Activated CD4-positive, CD25-positive, alpha-beta regulatory T cell treated with anti-CD3 and anti-CD28 coated beads, Interleukin-2, amount 50 U/mL, for 72 hours (primary cell): ENCODE measurements around the gene RFX4.
"Not testable (repeated sequence)": the region's sequence is repeated elsewhere in the genome, so short reads cannot be mapped to it uniquely, and the experiment has no call there.

Source experiments
- DNase-seq: peaks from one replicate; pipeline ENCODE4 v3.0.0; 2021

RFX4 gene

DNA sequence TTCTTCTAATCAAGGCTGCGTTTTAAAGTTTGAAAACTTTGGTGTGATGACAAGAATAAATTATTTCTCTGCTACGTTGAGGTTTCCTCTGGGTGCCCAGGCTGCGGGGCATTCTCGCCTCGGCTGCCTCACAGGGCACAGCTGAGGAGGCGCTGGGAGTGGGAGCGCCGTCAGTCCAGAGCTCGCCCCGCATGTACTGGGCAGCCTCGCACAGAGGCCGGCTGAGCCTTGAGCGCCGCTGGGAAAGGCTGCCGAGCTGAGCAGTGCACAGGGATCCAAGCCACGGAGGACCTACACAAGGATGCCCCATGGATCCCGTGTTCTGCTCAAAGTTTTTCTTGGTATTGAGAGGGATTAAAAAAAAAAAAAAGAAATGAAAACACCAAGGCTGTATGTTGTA lies 11.6 kb downstream of the RFX4 start:
- no peak for DNase-seq

DNA sequence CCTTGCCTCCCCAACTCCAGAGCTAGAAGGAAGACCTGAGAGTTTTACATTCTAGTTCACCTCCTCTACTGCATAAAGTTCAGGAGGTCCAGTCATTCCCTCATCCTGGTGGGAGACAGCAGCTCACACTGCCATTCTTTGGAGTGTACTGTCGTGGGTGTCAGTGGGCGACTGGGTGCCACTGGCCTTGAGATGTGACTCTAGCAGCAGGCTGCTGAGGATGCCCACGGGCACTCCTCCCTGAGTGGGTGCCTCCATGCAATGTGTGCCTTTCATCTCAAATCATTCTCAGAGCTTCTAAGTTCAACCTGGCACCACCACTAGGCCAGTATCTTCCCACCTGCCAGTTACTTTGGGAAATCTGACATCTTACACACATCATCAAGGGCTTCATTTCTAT lies 12.5 kb downstream of the RFX4 start:
- no peak for DNase-seq

DNA sequence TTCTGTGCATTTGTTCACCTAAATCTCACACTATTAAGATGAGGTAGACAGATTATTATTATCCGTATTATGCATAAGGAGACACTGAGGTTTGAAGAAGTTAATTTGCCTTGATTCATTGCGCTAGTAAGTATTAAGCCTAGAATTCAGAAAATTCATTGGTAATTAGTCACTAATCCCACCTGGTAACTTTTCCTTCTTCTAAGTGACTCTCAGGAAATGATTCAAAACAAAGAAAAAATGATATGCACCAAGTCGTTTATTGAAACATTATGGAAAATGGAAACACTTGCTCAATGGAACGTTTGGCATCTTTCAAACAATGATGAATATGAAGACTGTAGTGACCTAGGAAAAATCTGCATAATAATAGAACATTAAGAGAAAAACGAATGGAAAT lies 15.2 kb downstream of the RFX4 start:
- no peak for DNase-seq

DNA sequence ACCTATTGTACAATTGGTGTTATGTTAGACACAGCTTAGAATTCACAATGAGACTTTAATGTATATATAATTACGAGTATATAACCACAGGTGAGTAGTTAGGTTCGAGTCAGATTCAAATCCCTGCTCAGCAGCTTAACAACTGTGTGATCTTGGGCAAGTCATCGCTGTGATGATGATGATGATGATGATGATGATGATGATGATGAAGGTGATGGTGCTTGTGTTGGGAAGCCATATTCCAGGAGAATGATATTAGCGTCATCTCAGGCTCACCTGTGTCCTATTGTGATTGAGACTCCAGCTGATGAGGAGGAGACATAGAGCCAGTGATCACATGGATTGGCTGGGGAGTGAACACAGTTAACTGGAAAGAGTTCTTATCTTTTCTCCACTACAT lies 16.5 kb downstream of the RFX4 start:
- no peak for DNase-seq

DNA sequence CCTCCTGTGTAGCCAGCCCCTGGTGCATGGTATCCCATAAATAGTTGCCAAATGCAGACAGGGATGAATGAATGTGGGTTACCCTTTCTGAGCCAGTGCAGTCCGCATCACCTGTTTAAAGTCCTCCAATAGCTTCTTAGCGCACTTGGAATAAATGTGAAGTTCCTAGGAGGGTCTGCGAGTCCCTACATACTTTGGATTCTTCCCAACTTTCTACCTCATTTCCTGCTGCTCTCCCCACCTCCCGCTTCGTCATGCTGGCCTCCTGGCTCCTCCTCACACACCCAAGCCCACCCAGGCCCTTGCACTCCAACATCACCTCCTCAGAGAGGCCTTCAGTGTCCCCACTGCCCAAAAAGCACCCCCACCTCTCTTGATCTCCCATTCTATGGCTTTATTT lies 17.7 kb downstream of the RFX4 start:
- no peak for DNase-seq

DNA sequence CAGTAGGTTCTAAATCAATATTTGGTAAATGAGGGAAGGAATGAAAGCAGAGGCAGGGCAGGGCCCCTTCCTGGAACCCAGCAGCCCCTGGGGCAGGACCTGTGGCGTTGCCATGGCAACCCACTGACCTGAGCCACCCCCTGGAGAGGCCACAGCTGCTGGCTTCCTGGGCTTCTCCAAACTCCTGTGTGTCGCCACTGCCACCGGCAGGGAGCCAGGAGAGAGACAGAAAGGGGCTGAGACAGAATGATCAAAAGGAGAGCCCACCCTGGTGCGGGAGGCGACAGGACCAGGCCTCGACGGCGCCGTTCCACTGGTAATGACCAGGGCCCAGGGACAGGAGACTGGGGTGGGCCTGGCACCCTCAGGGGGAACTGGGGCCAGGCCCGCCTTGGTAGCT lies 18.2 kb downstream of the RFX4 start:
- DNase-seq = no peak

DNA sequence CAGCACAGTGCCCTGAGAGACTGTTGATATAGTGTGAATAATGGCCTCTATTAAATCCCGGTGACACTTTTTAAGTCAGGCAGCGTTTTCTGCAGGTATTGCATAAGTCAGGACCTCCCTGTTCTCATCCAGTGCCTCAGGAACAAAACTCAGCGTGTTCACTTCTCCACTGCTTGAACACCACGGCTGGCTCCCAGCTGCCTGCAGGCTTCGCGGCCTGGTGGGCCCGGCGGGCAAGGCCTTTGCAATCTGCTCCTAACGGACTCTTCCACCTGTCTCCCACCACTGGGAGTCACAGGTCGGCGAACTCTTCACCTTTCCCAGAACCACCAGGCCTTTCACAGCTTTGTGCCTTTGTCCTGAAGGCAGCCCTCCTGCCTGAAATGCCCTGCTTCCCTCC lies 18.7 kb downstream of the RFX4 start:
- DNase-seq = no peak

DNA sequence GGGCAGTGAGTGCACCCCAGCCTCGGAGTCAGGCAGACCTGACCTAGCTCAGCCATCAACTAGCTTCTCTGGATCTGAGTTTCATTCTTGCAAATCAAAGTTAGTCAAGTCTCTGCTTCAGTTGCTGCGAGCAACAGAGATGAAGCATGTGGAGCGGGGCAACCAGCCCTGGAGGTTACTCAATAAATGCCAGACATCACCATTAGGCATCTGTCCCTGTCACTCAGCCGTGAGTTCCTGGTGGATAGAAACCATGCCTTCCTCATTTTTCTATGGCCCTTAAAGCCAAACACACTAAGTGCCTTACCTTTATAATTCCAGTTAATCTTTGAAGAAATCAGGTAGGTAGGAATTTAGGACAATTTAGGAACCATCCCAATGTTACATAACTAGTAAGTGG lies 19.3 kb downstream of the RFX4 start:
- DNase-seq = no peak

DNA sequence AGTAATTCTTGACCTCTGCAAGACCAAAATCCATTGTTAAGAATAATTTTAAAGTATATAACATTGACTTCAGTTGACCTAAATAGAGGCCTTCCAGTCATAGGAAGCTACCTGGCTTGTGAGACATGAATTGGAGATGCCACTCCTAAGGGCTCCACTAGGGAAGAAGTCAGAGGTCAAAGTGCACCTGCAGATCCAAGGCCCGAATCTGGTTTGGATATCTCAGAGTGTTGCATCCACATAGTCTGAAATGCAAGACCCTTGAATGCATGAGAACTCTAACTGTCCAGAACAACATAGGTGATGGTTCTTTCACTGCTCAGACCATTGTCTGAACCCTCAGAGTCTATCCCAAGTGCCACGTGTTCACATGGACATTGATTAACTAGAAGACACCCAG lies 22.4 kb downstream of the RFX4 start:
- DNase-seq = no peak

DNA sequence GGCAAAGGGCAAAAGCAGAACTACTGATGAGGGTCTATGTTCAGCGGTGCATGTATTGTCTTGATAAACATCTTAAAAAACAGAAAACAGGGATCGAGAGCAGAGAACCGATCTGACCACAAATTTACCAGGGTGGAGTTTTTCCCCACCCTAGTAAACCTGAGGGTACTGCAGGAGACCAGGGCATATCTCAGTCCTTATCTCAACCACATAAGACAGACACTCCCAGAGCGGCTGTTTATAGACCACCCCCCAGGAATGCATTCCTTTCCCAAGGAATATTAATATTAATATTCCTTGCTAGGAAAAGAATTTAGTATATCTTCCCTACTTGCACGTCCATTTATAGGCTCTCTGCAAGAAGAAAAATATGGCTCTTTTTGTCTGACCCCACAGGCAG lies 37.8 kb downstream of the RFX4 start:
- not testable (repeated sequence) for DNase-seq

DNA sequence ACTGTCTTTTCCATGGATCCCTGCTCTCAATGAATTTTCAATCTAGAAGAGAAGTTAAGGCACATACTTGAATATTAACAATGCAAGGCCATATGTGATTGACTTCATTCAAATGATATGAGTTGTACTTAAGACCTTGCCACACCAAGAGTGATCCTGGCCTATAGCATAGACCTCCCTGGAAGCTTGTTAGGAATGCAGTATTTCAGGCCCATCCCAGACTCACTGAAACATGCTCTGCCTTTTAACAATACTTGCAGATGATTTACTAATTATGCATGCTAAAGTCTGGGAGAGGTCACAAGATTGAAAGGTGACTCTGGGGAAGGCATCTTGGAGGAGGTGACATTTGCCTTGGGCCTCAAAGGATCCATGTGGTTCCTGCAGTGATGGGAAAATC lies 43.2 kb downstream of the RFX4 start:
- DNase-seq = no peak

DNA sequence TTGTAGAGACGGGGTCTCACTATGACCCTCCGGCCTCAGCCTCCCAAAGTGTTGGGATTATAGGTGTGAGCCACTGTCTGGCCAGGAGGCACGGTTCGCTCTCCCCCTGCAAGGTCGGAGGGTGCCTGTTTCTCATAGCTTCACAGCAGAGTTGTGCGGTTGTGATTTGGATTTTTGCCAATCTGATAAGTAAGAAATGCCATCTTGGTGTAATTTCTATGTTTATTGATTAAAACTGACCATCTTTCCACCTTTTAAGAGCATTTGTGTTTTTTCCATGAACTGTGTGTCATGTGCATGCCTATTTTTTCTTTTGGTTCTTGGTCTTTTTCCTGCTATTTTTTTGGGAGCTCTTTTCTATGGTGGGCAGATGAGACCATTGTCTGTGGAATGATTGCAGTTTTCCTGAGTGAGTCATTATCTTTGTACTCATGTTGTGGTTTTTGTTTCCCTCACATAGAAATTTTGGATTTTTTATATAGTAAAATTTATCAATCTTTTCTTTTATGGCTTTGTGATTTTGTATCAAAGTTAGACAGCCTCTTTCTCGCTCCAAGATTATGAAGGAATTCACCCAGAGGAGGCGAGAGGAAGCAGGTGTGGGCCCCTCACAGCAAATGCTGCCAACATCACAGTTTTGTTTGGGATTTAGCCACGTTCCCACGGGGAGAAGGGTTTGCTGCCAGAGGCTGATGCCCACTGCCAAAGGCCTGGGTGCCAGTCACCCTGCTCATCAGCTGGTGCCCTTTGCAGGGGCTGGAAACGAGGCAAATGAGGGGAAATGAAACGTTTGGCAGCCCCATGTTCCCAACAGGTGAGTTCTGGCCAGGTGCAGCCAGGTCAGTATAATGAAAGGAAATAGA lies 47.2 kb downstream of the RFX4 start:
- DNase-seq = no peak

DNA sequence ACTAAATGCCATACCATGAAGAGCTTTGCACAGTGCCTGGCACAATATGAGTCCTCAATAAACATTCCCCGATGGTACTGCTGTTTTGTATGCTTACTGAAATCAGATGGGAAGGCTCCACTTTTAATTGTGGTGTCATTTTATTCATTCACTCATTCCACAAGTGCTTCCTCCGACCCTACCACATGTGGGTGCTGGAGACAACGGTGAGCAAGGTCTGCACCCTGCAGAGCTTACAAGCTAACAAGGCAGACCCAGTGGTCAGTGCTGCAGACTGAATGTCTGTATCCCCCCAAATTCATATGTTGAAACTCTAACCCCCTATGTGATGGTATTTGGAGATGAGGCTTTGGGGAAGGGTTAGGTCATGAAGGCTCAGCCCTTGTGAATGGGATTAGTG lies 48.3 kb downstream of the RFX4 start:
- no peak for DNase-seq

DNA sequence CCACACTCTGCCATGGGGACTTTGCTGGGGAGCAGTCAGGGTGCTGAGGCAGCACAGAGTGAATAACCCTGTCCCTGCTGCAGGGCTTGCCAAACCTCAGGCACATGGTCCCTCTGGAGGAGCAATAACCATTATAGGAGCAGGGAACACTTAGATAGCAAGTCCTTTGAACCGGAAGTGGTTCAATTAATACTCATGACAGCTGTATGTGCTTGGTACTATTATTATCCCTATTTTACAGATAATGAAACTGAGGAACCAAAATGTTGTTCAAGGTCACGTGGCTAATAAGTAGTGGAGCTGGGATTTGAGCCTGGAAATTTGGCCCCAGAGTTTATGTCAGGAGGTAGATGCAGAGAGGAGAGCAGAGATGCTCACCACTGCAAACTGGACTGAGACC lies 49.0 kb downstream of the RFX4 start:
- DNase-seq = no peak

DNA sequence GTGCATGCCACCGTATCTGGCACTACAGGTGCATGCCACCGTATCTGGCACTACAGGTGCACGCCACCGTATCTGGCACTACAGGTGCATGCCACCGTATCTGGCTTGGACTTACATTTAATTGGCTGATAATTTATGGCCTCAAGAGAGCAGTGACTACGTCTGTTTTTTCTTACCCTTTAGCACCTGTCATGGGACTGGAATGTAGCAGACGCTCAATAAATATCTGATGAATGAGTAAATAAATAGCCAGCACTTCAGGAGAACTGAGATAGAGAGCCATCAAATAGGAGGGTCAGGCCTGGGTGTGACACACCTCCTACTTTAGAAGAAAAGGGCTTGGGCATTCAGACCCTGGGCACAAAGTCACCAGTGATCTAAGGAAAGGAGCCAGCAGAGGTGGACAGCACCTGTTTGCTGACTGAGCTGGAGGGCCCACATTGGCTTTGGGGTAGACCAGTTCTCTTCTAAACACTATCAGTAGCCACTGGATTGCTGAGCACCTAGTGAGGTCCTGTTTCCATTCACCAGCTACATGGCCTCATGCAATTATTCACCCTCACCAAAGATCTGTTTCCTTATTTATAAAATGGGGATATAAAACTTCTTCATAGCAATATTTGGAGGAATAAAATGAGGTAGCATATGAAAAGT lies 50.1 kb downstream of the RFX4 start:
- no peak for DNase-seq

DNA sequence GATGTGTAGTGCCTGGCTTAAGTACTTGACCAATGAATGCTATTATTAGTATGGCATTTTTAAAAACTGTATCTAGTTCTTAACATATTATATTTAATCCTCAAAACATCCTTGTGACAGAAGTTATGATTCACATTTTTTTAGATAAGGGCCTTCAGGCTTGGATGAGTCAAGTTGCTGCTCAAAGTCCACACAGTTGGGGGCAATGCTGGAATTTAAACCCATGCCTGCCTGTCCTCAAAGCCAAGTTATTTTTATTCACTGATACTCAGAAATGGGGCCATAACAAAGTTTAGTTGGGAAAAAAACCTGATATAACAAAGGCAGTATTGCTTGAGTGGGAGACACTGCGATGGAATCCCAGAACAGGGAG lies 50.6 kb downstream of the RFX4 start:
- DNase-seq = no peak

DNA sequence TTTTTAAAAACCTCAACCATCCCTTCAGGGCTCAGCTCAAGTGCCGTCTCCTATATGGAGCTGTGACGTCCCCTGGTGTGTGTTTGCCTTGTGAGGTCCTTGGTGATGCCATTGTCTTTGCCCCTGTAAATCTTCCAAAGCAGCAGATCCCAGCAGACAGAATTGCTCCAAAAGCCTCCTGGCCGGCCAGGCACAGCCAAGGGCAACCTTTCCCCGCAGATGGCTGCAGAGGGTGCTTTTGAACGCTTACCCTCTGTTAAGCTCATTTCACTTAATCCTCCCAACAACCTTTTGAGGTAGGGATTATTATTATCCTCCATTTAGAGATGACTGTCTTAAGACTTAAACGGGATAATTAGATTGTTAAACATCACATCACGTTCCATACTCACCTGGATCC lies 51.4 kb downstream of the RFX4 start:
- no peak for DNase-seq

DNA sequence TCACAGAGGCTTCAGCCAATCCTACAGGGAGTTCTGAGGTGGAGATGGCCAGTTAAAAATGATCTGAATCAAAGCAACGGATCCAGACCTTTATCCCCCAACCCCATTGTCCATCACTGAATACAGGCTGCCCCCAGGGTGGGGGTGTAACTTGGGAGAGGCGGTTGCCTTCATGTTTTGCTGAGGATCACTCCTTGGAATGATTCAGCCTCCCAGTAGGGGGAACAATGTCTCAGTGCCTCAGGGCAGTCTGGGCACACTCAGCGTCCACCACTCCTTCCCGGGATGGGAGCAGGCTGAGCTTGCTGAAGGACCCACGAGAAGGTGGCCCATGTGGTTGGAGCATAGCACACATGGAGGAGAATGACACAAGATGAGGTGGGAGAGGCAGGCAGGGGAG lies 60.2 kb downstream of the RFX4 start:
- no peak for DNase-seq

DNA sequence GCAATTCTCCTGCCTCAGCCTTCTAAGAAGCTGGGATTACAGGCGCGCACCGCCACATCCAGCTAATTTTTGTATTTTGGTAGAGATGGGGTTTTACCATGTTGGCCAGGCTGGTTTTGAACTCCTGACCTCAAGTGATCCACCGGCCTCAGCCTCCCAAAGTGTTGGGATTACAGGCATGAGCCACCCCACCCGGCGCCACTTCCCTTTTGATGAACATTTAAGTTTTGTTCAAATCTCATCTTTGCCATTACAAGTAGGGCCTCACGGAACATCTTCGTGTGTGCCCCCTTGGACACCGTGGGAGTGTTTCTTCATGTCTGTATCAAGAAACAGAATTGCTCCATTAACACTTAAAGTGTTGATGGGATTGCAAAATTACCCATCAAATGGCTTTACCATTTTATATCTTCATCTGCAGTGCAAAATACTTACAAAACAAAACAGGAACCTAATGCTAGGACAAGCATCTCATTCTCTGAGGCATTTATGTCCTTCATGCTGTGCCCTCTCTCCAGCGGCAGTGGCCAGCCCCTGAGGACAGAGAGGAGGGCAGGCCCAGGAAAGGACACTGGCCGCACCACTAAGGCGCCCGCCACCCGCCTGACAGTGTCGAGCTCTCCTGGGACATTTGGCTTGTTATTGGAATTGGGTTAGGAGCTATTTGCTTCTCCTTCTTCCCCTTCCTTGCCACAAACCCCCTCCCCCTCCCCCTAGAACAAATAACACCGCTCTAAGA lies 61.7 kb downstream of the RFX4 start:
- no peak for DNase-seq

DNA sequence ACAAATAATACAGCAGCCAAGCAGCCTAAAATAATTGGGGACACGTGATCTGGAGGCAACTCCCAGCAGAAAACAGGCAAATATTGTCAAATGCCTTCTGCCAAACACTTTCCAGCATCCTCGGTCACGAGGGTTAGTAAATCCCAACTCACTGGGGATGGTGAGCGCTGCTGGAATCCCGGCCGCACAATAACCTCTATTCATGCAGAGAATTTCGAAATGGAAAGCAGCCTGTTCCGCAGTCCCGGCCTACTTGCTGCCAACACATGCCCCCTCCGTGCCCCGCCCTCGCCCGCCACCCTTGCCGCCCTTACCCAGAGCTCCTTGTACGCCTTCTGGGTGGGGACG lies 62.2 kb downstream of the RFX4 start:
- DNase-seq = no peak

DNA sequence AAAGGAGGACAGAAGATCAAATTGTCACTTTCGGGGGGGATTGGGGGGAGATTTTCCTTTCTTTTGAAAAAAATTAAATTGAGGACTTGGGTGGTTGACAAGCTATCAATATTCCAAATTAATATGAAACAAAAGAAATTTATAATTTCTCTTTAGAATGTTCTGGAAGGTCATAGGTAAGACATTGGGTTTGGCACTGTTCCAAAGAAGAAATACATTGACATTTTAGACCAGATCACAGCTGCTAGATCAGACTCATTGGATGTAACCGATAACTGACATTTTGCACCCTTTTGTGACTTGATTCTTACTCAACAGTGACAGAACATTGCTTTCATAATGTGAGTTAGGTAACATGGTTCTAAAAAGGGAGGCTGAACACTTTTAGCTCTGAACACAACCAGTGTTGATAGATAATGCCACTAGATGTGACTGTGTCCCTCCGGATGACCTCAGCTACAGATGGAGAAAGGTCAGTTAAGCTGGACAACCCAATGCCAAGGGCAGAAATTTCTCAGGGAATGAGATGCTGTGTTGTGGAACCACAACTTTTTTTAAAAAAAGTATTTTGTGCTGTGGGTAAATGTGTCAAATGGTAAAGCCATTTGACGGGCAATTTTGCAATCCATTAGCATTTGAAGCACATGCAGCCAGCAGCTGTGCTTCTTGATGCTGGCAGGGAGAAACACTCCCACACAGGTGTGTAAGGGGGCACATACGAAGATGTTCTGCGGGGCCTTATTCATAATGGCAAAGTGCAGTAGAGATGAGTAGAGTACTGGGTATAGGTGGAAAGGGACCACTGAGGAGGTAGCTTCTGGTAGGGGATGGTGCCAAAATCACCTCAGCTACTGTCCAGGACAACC lies 62.9 kb downstream of the RFX4 start:
- no peak for DNase-seq

DNA sequence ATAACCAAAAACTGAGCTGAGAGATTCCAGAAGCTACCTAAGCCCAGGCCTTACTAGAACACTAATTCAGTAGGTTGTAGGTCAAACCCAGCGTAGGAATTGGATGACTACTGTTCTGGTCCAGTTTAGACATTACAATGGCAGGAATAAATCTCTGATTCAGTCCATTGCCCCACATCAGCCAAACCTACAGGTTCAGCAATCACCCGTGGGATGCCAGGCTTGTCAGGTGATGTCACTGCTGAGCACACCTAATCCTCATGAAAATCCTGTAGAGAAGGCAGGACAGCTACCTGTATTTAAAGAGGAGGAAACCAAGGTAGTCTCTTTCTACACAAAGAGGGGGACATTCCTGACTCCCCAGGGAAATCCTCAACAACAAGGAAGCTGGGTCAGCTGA lies 63.7 kb downstream of the RFX4 start:
- no peak for DNase-seq

DNA sequence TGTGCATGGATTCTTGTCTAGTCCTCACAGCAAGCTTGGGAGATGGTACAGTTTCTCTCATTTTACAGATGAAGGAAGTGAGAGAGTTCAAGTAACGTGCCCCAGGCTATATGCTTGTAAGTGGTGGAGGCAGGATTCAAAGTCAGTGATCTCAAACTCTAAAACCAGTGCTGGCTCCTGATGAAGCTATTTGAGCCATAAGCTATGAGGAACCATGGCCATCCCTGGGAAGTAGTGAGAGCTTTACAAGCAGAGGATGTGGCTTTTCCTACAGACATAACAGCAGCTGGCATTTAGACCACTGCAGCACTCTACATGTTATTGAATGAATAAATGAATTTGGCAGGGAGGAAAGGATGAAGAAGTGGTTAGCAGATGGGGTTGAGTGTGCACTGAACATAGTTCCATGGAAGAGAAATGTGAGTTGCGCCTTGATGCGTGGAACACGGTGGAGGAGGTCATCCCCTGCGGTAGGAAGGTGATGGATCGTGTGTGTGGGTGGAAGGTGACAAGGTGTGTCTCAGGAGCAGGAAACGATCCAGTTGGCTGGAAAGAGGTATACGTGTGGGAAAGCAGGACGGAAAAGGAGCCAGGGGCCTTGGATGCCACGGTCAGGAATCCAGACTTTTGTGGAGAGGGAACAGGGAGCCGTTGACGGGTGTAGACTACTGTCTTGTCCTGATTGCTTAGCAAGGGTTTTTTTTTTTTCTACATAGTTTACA lies 65.2 kb downstream of the RFX4 start:
- DNase-seq = no peak
